Left renal pelvis (tissue), 4 donors: Measurements from ENCODE around the gene MND1. TPM values are rescaled to one million over a fixed set of nuclear protein-coding genes. Genes with fewer than 3 reads are reported as not detected.
"Not testable (repeated sequence)": the region's sequence is repeated elsewhere in the genome, so short reads cannot be mapped to it uniquely, and the experiment has no call there.

Source experiments
- DNase-seq, 4 donors: peaks; one replicate each; pipeline ENCODE4 v3.0.0-alpha.2; 2013; ENCODE audit warnings: low read depth in 4 of 4, low spot score in 3 of 4
- polyA plus RNA-seq, 4 donors: library from polyadenylated mRNA; unstranded; fragments of 120-200 nt; gene quantifications; one replicate each; pipeline ENCODE4 v1.2.1, GENCODE V29; 2013; ENCODE audit not compliant: insufficient read length in 4 of 4

Gene MND1
- polyA plus RNA-seq, 4 donors, result 11.6 to 22.7 (median 15.3) TPM

GRCh38 chr4:153432965-153433753, 88.7 kb downstream of the MND1 start:
- no peak for DNase-seq

DNA sequence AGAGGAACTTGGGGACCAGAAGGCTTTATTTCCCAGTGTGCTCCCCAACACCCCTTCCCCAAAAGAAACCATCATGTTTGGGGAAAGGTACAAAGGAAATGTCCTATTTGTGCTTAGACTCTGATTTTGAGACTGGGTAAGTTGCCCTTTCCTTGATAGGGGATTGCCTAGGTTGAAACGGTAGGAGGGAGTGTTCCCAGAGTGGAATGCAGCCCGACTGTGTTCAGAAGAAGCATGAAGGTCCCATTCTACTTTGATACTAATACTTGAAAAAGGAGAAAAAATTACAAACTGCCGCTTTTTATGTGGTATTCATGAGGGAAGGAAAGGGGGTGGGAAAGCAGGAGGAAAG, 89.2 kb downstream of the MND1 start:
- DNase-seq, result no peak

DNA sequence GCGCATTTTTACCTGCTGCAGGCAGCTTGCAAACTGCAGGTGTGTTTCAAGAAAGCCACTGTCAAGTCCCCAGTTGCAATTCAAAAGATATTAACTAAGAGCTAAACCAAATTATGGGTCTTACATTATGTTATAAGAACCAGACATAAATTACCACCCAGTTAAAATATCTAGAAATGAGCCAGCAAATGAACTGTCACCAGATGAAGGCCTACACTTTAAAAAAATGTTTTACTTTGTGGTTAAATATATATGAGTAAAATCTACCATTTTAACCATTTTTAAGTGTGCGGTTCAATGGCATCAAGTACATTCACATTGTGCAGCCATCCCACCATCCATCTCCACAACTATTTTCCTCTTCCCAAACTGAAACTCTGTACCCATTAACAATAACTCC, 89.7 kb downstream of the MND1 start:
- DNase-seq, result no peak

- DNase-seq, result no peak
Observed at GRCh38 chr4:153438916-153439756, 94.6 kb downstream of the MND1 start.

DNA sequence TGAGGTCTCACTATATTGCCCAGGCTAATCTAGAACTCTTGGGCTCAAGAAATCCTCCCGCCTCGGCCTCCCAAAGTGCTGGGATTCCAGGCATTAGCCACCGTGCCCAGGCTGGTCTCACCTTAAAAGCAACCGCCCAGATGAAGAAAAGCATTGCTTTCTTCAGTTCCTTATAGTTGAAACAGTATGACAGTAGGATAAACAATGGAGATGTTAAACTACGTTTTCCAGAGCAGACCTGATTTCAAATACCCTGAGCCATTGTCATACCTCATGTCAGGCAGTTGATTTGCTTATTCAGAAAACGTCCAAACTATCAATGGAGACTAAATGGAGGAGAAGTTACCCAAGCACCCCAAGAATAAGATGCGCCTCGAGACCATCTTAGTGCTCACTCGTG, 95.3 kb downstream of the MND1 start:
- no peak for DNase-seq

- no peak for DNase-seq
Observed at GRCh38 chr4:153440475-153440874, 96.0 kb downstream of the MND1 start.

DNA sequence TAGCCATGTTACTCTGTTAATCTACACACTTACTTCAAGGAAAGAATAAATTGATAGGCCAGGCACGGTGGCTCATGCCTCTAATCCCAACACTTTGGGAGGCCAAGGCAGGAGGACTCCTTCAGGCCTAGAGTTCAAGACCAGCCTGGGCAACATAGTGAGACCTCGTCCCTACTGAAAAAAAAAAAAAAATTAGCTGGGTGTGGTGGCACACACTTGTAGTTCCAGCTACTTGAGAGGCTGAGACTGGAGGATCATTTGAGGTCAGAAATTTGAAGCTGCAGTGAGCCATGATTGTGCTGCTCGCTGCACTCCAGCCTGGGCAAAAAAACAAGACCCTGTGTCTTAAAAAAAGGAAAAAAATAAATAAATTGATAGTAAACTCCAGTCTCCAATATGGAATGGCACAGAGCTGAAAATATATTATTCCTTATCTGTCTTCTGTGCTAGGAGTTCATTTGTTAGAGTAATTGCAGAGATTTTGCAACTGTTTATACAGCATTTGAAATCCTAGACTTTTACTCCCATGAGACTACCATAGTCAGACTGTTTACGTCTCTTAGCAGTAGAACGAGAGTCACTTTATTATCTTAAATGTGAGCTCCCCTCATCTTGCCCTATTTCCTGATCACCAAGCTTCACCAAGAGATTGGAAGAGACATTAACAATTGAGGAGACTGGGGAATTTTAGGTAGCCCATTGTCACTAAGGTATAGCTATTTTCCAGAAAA, 102.9 kb downstream of the MND1 start:
- DNase-seq, result peak in 1 of 4 donors; percentile 52

GRCh38 chr4:153448003-153448731, 103.7 kb downstream of the MND1 start:
- DNase-seq, result peak in 2 of 4 donors; percentile 60 to 62

GRCh38 chr4:153449338-153449737, 104.8 kb downstream of the MND1 start:
- no peak for DNase-seq

DNA sequence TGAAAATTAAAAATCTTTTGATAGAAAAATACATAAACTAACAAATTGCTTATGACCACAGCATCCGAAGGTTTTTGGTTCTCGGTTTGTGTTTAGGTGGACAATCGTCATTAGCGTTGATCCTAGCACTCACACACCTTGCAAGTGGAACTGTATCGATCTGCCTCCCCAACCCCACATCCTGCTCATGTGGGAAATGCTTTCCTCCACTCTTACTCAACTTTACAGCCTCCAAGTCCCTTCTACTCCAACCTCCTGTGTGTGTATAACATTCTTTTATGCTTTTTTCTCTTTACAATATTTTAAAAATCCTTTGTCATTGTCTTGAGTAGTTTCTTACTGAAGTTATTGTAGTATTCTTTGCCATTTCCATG, 106.0 kb downstream of the MND1 start:
- DNase-seq, result no peak

GRCh38 chr4:153451145-153451544, 106.7 kb downstream of the MND1 start:
- DNase-seq, result not testable (repeated sequence)

DNA sequence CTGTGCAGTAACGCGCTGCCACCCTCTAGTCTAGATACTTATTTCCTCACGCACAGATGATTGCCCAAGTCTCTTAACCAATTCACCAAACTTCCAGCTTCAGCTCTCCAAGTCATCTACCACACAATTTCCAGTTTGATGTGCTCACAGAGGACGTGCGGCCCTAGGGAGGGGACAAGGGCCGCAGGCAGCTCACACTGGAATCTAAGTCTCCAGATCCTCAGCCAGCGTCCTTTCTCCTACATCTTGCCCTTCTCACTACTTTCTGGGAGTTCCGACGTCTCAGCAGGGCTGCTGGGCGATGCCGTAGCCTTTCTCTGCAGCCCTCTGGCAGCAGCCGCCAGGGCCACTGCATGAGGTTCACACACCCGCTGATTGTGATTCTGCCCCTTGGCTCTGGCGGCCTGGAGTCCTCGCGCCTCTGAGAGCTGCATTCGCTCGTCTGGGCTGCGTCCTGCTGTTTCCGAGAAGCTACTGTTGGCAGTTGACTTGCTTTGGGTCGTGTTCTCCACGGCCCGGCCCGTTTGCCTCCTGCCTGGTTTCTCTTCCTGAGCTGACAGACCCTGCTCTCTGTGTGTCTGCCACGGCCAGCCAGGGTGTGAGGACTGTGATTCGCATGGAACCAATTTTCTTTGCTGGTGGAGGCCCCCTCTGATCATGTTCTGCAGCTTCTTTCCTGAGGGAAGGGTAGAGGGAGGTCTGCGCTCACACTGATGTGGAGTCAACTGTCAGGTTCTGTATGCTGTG, 107.6 kb downstream of the MND1 start:
- no peak for DNase-seq

- no peak for DNase-seq
Observed at GRCh38 chr4:153452658-153453378, 108.3 kb downstream of the MND1 start.

- DNase-seq, result no peak
Observed at GRCh38 chr4:153453402-153453801, 108.9 kb downstream of the MND1 start.

DNA sequence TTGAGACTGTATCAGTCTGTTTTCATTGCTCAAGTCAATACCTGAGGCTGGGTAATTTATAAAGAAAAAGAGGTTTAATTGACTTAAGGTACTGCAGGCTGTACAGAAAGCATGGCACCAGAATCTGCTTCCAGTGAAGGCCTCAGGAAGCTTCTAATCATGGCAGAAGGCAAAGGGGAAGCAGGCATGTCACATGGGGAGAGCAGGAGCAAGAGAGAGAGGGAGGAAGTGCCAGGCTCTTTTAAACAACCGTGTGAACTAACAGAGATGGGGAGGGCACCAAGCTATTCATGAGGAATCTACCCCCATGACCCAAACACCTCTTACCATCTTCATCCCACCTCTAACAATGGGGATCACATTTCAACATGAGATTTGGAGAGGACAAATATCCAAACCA, 114.5 kb downstream of the MND1 start:
- DNase-seq, result no peak

- not testable (repeated sequence) for DNase-seq
Observed at GRCh38 chr4:153461549-153461948, 117.1 kb downstream of the MND1 start.

- no peak for DNase-seq
Observed at GRCh38 chr4:153464068-153464467, 119.6 kb downstream of the MND1 start.
